Measurements from ENCODE around the gene FAM237B.

The FAM237B gene

DNA sequence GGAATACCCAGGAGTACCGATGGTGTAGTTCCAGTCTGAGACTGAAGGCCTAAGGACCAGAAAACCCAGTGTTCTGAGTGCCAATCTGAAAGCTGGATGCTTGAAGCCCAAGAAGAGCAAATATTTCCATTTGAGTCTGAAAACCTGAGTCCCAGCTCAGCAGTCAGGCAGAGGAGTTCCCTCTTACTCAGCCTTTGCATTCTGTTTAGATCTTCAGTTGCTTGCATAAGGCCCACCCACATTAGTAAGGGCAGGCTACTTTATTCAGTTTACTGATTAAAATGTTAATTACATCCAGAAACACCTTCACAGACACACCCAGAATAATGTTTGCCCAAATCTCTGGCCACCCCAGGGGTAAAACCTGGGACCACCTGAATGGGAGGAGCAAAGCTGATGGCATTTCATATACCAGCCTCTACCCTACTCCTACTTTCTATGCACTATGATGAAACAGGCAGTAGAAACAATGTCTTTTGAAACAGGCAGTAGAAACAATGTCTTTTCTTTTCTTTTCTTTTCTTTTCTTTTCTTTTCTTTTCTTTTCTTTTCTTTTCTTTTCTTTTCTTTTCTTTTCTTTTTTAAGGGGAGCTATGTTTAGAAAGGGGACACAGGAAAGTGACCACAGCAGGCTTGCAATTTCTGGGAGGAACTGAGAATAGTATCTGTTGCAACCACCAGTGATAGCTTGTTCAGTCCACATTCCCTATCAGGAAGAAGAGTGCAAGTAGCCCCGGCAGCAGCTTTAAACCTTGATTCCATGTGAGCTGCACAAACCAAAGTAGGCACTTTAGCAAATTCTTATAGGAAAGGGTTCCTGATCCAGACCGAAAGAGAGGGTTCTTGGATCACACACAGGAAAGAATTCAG lies 30.6 kb downstream of the FAM237B start:
- no peak for DNase-seq

DNA sequence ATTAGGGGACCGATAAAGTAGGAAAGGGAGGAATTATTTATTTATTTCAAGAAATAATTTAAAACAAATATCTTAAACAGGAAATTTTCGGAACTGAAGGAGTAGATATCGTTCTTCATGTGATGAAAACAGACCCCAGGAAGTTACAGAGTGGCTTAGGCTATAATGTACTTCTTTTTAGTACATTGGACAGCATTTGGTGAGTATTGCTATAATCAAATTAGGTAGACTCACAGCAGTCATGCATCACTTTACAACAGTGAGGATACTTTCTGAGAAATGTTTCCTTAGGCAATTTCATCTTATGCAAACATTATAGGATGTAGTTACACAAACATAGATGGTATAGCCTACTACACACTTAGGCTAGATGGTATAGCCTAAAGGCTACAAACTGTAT lies 33.0 kb downstream of the FAM237B start:
- no peak for DNase-seq

DNA sequence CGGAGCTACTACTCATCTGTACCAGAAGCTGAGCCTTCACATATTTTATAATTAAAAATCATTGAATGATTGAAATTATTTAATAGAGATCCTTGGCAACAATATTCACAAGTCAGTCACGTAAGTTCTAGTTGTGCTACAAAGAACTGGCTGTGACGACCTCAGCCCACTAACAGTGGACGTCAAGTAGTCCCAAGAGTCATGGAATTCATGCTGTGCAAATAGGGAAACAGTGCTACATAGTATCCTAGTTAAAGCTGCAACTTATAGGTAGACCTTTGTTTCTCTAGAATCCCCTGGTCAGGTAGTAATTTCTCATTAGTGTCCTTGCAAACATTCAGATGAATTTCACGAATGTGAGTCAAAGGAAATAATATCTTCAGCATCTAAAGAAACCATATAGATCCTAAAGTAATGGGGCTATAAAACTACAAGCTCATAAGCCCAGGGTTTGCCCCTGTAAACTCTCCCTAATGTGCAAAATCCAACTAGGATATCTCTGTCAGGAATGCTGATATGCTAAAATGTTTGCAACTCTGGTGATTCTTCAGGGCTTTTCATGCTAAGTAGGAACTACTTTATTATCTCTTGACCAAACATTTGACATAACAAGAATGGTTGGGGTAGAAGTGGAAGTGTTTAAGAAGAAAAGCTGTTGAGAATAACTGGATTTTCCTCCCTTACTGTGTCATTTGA lies 44.9 kb downstream of the FAM237B start:
- DNase-seq: no peak

DNA sequence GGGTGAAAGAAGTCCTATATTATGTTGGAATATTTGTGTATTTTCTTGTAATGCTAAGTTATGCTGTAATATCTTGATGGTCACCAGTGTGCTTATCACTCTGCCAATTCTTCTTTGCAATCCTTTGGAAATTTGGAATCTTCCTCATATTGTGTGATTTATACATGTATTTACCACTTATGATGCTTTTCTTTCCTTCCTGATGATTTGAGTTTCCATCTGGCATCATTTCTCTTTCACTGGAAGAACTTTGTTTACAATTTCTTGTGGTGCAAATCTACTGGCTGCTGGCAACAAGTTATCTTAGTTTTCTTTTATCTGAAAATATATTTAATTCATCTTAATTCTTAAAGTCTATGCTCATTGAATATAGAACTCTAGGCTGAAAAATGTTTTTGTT lies 46.9 kb downstream of the FAM237B start:
- DNase-seq: no peak

DNA sequence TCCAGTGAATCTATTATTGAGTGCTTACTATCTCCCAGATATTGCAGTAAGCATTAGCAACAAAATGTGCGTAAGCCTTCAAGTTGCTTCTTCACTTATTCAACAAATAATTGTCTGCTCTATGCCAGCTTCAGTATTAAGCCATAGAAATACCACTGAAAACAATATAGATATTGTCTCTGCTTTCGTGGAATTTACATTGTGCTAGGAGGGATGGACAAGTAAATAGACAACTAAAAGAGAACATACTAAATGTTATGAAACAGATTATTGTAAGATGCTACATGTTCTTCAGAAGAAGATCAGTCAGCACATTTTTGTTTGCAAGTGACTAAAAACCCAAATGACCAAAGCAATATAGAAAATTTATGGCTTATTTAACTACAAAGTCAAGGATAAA lies 48.9 kb downstream of the FAM237B start:
- no peak for DNase-seq

DNA sequence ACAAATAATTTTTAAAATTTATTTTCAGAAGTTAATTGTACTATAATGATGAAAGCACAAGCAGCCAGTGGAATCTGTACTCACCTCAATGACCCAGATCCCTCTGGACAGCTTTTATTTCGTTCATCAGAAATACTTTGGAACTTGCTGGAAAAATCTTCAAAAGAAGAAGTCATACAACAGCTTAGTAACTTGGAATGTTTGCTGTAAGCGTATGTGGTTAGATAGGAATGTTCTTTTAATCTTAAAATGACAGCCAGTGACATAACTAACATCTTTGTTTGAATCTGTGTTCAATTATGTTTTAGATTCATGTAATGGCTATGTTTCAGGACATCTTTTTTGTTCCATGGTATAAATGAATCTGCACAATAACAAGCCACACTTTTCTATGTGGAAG lies 49.4 kb downstream of the FAM237B start:
- DNase-seq: no peak

DNA sequence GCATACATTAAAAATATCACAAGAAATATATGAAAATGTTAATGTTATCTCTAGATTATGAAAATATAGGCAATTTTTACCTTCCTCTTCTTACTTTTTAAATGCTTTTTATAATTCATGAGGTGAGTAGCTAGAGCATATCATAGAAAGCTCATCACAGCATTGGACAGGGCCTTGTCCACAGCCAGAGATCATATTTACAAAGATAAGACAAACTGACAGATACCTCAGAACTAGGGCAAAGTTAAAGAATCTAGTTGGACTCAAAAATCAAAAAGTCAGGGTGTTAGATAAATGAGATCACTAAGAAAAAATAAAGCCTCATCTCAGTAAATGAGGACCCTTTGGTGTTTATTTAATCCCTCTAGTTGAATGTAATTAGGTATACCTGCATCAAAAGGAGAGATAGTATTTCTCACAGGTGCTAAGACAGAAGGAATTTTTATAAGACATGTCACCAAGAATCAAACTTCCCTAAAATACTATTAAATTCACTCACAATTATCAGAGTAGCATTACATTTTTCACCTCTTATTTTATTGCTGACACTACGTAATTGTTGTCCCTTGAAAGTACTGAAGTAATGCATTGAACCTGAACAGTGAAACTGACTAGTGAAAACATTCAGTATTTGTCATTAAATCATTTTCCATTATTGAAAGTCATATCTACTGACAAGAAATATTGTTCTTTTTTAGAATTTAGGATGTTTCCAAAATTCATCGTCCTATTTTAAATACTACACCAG lies 50.5 kb downstream of the FAM237B start:
- no peak for DNase-seq

DNA sequence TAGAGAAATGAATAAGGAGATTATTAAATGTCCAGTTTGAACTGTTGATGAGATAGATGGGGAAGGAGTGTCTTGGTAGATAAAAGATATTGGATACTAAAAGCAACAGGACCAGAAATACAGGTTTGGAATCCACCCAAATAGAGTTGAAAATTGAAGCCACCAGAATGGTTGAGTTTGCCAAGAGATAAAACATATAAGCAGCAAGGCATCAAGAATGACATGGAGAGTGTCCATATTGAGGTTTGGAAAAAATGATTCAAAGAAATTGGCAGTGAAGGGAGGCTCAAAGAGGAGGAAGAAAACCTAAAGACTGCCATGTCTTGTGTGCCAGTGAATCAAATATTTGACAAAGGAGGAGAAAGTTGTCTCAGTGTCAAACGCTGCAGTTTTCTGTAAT lies 51.9 kb downstream of the FAM237B start:
- no peak for DNase-seq

DNA sequence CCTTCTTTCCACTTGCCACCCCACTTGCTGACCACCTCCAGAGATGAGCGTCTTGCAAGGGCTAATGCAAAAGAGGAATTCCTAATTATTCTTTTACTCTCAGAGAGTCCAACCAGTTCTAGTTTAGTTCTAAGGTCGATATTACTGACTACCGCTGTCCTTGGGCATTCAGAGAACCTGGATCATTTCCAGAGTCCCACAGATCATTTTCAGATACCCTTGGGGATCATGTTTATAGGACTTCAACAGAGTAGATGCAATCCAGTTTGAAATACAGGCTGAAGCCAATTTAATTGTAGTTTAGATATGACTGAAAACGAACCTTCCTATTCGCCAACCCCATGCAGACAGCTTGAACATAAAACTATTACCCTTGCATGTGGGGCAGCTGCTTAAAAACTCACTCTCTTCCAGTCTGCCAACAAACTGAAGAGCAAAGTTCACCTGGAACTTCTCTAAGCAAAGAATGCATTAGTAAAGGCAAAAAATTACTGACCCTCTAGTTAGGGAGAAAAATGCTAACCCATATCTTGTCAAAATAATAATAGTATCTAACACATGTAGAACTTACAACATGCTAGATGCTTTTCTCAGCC lies 53.7 kb downstream of the FAM237B start:
- DNase-seq: no peak

DNA sequence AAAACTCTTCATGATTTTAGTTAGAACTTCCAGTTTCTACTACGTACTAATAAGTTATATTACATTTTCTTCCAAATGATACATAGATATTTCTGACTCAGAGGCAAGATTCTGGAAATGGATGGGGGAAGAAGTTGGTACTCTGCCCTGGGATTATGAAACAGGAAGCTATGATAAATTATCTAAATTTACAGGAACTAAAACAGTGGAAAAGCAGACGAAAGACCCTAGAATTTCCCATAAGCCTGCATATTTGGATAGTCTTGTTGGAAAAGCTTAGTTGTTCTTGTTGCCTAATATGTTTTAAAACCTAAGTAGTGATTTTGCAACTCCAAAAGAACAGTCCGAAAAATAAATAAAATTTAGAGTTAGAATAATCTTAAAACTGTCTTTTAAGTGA lies 54.3 kb downstream of the FAM237B start:
- no peak for DNase-seq

Data from left hindlimb (tissue), 1 donor.